Measurements from ENCODE around the gene LRAT. TPM values are rescaled to one million over a fixed set of nuclear protein-coding genes. Genes with fewer than 3 reads are reported as not detected.

The LRAT gene
- total and polyA plus RNA-seq, 2 of the 8 experiments (the other 6 are each of a cell fraction or from before 2014, with no cell fraction given), result 4.3 to 10.3 TPM

GRCh38 chr4:154711522-154711921, 32.3 kb upstream of the LRAT start:
- H3K4me1 ChIP-seq (replicated peaks in 1 of 4; ENCODE audit: control insufficient read depth in 3 of 4, insufficient read depth in 4 of 4, low read length in 3 of 4), result peaks cover 0 to 5% (median 2%) of the 10 kb centered on the region in 4 experiments; a peak in 2 of 7 replicates
- H2BK12ac ChIP-seq (ENCODE audit: low read depth, low read length), result no peak overlapping the region
- FAIRE-seq, result no peak
- H4K20me1 ChIP-seq (replicated peaks in 1 of 2; ENCODE audit: control insufficient read depth in 1 of 2, insufficient read depth in 2 of 2, low read length in 2 of 2), result no peaks in the 10 kb centered on the region
- no peak for DNase-seq (ENCODE audit: low read depth in 1 of 2, low spot score in 2 of 2)
- no peaks in the 10 kb centered on the region for H3K9me3 ChIP-seq (ENCODE audit: insufficient read depth in 2 of 2, low read depth in 1 of 2, low read length in 1 of 2)
- H2BK15ac ChIP-seq (ENCODE audit: low read length), result no peak overlapping the region
- no peak overlapping the region for H3K27ac ChIP-seq (ENCODE audit: low read depth, low read length)
- H2BK120ac ChIP-seq (replicated peaks; ENCODE audit: low read depth, low read length), result no peak overlapping the region
- no peak overlapping the region for H3K4me2 ChIP-seq (ENCODE audit: insufficient read depth in 1 of 2, low read depth in 2 of 2, low read length in 2 of 2)
- H4K5ac ChIP-seq (ENCODE audit: insufficient read length, low read depth, low read length), result no peak overlapping the region
- H3K23me2 ChIP-seq (ENCODE audit: low read depth, low read length), result no peaks in the 10 kb centered on the region
- no peak overlapping the region for H3K56ac ChIP-seq (replicated peaks; ENCODE audit: insufficient read length, low read depth, low read length)
- no peak overlapping the region for H3K4ac ChIP-seq (replicated peaks; ENCODE audit: insufficient read length, low read depth, low read length)
- no peak overlapping the region for H3K23ac ChIP-seq (ENCODE audit: insufficient read length)
- H2BK5ac ChIP-seq (ENCODE audit: low read depth, low read length), result no peak overlapping the region
- no peaks in the 10 kb centered on the region for H3K36me3 ChIP-seq (ENCODE audit: control insufficient read depth in 2 of 4, insufficient read depth in 4 of 4, low read length in 3 of 4)
- H3K4me3 ChIP-seq (ENCODE audit: extremely low read depth in 1 of 4, insufficient read depth in 2 of 4, low read depth in 3 of 4, low read length in 4 of 4), result no peak overlapping the region
- H4K91ac ChIP-seq (replicated peaks; ENCODE audit: insufficient read length, low read length), result no peak overlapping the region
- H3K18ac ChIP-seq (ENCODE audit: extremely low read depth, low read length), result no peak overlapping the region
- no peaks in the 10 kb centered on the region for H3K79me1 ChIP-seq (ENCODE audit: low read depth, low read length)
- no peak overlapping the region for H2AK5ac ChIP-seq (ENCODE audit: low read depth, low read length)
- no peaks in the 10 kb centered on the region for H3K79me2 ChIP-seq (ENCODE audit: control insufficient read depth in 1 of 2, insufficient read depth in 2 of 2, low read length in 2 of 2)
- H2AFZ ChIP-seq (ENCODE audit: low read length), result no peak overlapping the region
- no peak overlapping the region for H2BK20ac ChIP-seq (ENCODE audit: low read length)
- ChIA-PET CTCF (ENCODE audit: partially characterized antibody) (no interaction called here), POLR2A (ENCODE audit: partially characterized antibody) (no interaction called here)
- H3K14ac ChIP-seq (ENCODE audit: insufficient read length), result no peak overlapping the region
- H3K27me3 ChIP-seq (replicated peaks in 1 of 4; ENCODE audit: control insufficient read depth in 3 of 4, extremely low read depth in 1 of 4, insufficient read depth in 3 of 4, low read length in 3 of 4), result no peaks in the 10 kb centered on the region
- H4K8ac ChIP-seq (ENCODE audit: extremely low read depth, insufficient read depth, low read length), result no peak overlapping the region
- H3K9ac ChIP-seq (replicated peaks in 1 of 4; ENCODE audit: extremely low read depth in 1 of 4, low read depth in 3 of 4, low read length in 3 of 4), result no peak overlapping the region
- TF ChIP-seq JUND (IDR thresholded peaks at IDR 0.05; ENCODE audit: low read length) (no peak), SP1 (IDR thresholded peaks at IDR 0.05; ENCODE audit: low read depth, low read length) (no peak)
